ENCODE measurements around the gene OGN.
A peak's percentile ranks its signal among the peaks of the same experiment; 100 is the strongest.

Gene OGN

DNA sequence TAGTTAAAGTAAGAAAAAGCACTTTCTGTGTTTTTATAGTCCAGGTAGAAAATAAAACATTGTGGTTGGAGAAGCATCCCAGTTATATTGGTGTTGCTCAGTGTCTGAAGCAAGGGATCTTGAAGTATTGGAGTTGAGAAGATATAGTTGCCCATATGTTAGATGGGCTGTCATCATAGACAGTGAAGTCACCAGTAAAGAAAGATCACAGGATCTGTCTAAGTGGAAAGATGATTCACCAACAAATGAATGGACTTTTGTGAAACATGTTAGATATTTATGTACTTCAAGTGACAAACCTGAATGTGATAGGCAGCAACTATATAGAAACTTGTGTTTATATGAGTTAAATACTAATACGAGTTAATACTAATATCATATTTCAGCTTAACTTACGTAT, 11.7 kb downstream of the OGN start:
- no peak for DNase-seq
- H3K4me3 ChIP-seq (ENCODE audit: low read depth, low read length) = no peak overlapping the region
- no peaks in the 10 kb centered on the region for H3K27me3 ChIP-seq (replicated peaks)
- H3K27ac ChIP-seq = no peak overlapping the region
- in situ Hi-C loops (cut with HindIII; ENCODE audit: low pct_ligation_motif_present, low sequenced_read_pairs) = no loop called here
- TF ChIP-seq CTCF (IDR thresholded peaks at IDR 0.05; ENCODE audit: low read depth, low read length, missing control alignments) = no peak
- H3K36me3 ChIP-seq (replicated peaks) = no peaks in the 10 kb centered on the region

GRCh38 chr9:92385953-92386352, 18.4 kb downstream of the OGN start:
- no peak for DNase-seq
- Histone ChIP-seq H3K27me3 (replicated peaks) (no peaks in the 10 kb centered on the region), H3K36me3 (replicated peaks) (no peaks in the 10 kb centered on the region), H3K4me3 (ENCODE audit: low read depth, low read length) (no peak overlapping the region), H3K27ac (no peak overlapping the region)
- in situ Hi-C loops (cut with HindIII; ENCODE audit: low pct_ligation_motif_present, low sequenced_read_pairs) = no loop called here
- no peak for TF ChIP-seq CTCF (IDR thresholded peaks at IDR 0.05; ENCODE audit: low read depth, low read length, missing control alignments)

DNA sequence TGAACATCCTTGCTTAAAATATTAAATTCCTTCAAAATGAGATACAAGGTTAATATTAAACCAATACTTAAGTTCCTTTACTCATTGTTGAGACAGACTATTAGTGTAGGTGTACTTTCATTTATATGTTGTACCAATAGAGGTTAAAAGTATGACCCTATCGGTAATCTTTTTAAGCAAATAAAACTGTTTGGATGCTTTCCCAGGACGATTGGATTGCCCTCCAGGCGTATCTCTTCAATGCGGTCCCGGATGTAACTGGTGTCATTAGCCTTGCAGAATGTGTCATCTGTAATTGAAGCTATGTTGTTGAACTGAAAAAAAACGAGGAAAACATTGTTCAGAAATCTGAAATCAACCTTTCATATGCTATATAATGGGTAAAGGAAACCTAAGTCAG, 18.9 kb downstream of the OGN start:
- no peak overlapping the region for H3K4me3 ChIP-seq (ENCODE audit: low read depth, low read length)
- no peak for DNase-seq
- H3K36me3 ChIP-seq (replicated peaks) = no peaks in the 10 kb centered on the region
- in situ Hi-C loops (cut with HindIII; ENCODE audit: low pct_ligation_motif_present, low sequenced_read_pairs) = no loop called here
- no peaks in the 10 kb centered on the region for H3K27me3 ChIP-seq (replicated peaks)
- no peak for TF ChIP-seq CTCF (IDR thresholded peaks at IDR 0.05; ENCODE audit: low read depth, low read length, missing control alignments)
- no peak overlapping the region for H3K27ac ChIP-seq

- TF ChIP-seq CTCF (IDR thresholded peaks at IDR 0.05; ENCODE audit: low read depth, low read length, missing control alignments) = no peak
- Histone ChIP-seq H3K4me3 (ENCODE audit: low read depth, low read length) (no peak overlapping the region), H3K27ac (peak overlapping the region; percentile 50), H3K36me3 (replicated peaks) (no peaks in the 10 kb centered on the region), H3K27me3 (replicated peaks) (no peaks in the 10 kb centered on the region)
- no peak for DNase-seq
- in situ Hi-C loops (cut with HindIII; ENCODE audit: low pct_ligation_motif_present, low sequenced_read_pairs) = no loop called here
These were observed 19.4 kb downstream of the OGN start for GRCh38 chr9:92385001-92385400.

DNA sequence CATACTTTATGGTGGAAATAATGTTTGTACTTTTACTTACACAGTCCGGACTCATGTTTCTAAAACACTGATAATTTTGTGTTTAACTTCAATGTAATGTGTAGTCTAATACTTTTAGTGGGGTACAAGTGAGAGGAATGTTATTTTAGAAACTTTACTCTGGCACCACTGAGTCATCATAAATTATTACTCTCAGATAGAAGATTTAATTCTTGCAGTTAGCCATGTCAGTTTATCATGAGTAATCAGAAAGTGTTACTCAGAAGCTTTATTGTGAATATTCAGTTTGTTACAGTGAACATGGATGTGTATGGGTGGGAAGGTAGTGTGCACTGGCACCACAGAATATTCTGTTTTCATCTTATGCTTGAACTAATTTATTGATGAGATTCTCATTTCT, 20.0 kb downstream of the OGN start:
- in situ Hi-C loops (cut with HindIII; ENCODE audit: low pct_ligation_motif_present, low sequenced_read_pairs) = no loop called here
- no peak for DNase-seq
- H3K4me3 ChIP-seq (ENCODE audit: low read depth, low read length) = no peak overlapping the region
- TF ChIP-seq CTCF (IDR thresholded peaks at IDR 0.05; ENCODE audit: low read depth, low read length, missing control alignments) = no peak
- H3K27me3 ChIP-seq (replicated peaks) = no peaks in the 10 kb centered on the region
- H3K27ac ChIP-seq = peak overlapping the region; percentile 50
- H3K36me3 ChIP-seq (replicated peaks) = no peaks in the 10 kb centered on the region

DNA sequence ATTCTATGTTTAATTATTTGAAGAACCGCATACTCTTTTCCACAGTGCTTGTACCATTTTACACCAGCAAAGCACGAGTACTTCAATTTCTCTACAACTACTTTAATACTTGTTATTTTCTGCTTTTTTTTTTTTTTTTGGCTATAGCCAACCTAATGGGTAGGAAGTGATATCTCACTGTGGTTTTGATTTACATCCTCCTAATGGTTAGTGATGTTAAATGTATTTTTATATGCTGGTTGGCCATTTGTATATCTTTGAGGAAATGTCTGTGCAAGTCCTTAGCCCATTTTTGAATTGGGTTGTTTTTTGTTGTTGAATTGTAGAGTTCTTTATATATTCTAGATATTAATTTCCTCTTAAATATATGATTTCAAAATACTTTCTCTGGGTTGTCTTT, 22.6 kb downstream of the OGN start:
- no peaks in the 10 kb centered on the region for H3K27me3 ChIP-seq (replicated peaks)
- no peak overlapping the region for H3K4me3 ChIP-seq (ENCODE audit: low read depth, low read length)
- in situ Hi-C loops (cut with HindIII; ENCODE audit: low pct_ligation_motif_present, low sequenced_read_pairs) = no loop called here
- no peak overlapping the region for H3K27ac ChIP-seq
- TF ChIP-seq CTCF (IDR thresholded peaks at IDR 0.05; ENCODE audit: low read depth, low read length, missing control alignments) = no peak
- H3K36me3 ChIP-seq (replicated peaks) = no peaks in the 10 kb centered on the region
- DNase-seq = no peak
